Measurements from ENCODE around the gene CRY1. TPM values are rescaled to one million over a fixed set of nuclear protein-coding genes. Genes with fewer than 3 reads are reported as not detected.

The CRY1 gene
- total RNA-seq: 10 to 100 TPM; 15.2 to 20.6 TPM

DNA sequence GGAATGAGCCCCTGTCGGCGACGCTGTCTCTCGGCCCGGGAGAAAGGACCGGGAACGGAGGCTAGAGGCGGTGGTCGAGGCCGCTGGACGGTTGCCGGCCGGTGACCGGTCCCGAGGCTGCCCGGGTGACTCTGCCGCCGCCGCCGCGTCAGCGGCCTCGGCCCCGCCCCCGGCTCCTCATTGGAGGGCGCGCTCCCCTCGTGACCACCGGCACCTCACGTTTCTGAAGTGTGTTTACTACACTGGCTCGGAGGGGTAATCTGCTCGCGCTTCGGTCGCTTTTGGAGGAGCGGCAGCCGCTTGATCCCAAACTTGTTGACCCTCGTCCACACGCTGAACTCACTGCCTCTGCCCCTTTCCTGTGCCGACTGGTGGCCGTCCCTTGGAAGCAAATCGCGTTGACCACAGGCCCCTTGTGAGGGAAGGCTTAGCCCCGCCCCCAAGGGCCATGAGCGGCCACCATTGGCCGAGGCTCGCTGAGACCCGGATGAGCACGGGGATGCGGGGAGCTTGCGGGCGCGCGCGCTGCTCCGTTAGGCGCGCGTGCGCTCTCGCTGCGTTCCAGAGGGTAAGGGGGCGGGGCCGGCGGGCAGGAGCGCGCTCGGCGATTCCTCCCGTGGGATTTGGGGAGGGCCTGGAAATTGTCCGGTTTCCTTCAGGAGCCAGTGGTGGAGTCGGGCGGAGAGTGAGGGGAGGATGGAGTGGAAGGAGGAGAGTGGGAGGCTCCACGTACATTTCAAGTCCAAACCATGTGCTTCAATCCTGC is at the start of gene CRY1:
Gene CRY1 (minus strand): TSS at position 133 of the 766 bp plus-strand sequence. CDS start 588 bp downstream, outside the sequence.
- Mint-ChIP-seq H3K27ac (no peak within 1 kb of the TSS), H3K27me3 (peaks cover 3% of the 10 kb centered on the region), H3K9me3 (ENCODE audit: low read depth) (peaks cover 10% of the 10 kb centered on the region), H3K4me1 (peaks cover 4% of the 10 kb centered on the region), H3K36me3 (no peaks in the 10 kb centered on the region), H3K4me3 (no peak within 1 kb of the TSS)
- DNase-seq: peak; percentile 94
- CTCF ChIA-PET: interaction anchor here (0.9 to 8.2 kb wide), 3 partner anchors 10 to 738 kb away, joined by 3 to 67 read pairs (median 9); no protein-coding TSS in a partner anchor
- peak; percentile 89 for ATAC-seq

DNA sequence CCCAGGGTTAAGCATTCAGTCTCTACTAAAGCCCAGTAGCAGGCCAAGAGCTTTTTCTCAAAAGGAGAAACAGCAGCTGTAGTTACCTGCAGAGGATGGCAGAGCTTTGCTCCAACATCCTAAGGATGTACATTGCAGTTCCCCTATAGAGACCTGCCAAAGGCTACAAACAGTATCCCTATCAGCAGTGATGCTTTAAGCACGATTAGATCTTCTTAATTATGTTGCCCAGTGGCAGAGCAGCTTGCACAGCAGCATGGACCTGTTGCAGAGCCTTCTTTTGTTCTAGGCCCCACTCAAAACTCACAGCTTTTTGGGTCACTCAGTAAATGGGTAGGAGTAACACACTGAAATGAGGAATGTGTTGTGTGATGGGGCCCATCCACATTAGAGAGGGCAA is 46.4 kb upstream of the CRY1 start:
- H3K36me3 Mint-ChIP-seq: no peaks in the 10 kb centered on the region
- no peak overlapping the region for H3K4me3 Mint-ChIP-seq
- peaks cover 2% of the 10 kb centered on the region for H3K4me1 Mint-ChIP-seq
- CTCF ChIA-PET: interaction anchor here (0.6 kb wide), 1 partner anchor 8 kb away, joined by 3 read pairs; no protein-coding TSS in a partner anchor
- no peak overlapping the region for H3K27ac Mint-ChIP-seq
- ATAC-seq (no peak), DNase-seq (no peak)
- H3K9me3 Mint-ChIP-seq (ENCODE audit: low read depth): no peaks in the 10 kb centered on the region
- H3K27me3 Mint-ChIP-seq: peaks cover 3% of the 10 kb centered on the region

- DNase-seq: no peak
- Mint-ChIP-seq H3K9me3 (ENCODE audit: low read depth) (no peaks in the 10 kb centered on the region), H3K4me1 (peaks cover 7% of the 10 kb centered on the region), H3K27me3 (no peaks in the 10 kb centered on the region), H3K36me3 (no peaks in the 10 kb centered on the region), H3K27ac (no peak overlapping the region), H3K4me3 (no peak overlapping the region)
- no peak for ATAC-seq
- CTCF ChIA-PET: interaction anchor here (0.6 kb wide), 1 partner anchor 484 kb away, joined by 3 read pairs; no protein-coding TSS in a partner anchor
Observed at GRCh38 chr12:107138990-107139389, 45.6 kb upstream of the CRY1 start.

DNA sequence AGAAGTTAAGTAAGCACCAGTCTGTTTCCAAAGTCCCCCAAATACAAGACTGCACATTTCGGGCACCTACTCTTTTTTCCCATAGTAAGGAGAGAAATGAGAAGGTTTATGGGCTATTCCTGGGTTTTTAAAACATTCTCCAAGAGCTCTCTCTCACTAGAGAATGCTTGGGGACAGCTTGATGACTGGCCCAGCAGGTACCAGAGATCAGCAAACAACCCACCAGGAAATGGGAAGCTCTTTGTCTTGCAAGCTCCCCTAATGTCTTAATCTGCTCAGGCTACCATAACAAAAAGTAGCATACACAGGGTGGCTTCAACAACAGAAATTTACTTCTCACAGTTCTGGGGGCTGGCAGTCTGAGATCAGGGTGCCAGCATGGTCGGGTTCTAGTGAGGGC is 41.8 kb upstream of the CRY1 start:
- Mint-ChIP-seq H3K4me1 (peaks cover 7% of the 10 kb centered on the region), H3K4me3 (no peak overlapping the region), H3K27me3 (peaks cover 5% of the 10 kb centered on the region), H3K27ac (no peak overlapping the region), H3K9me3 (ENCODE audit: low read depth) (no peaks in the 10 kb centered on the region), H3K36me3 (no peaks in the 10 kb centered on the region)
- CTCF ChIA-PET: interaction anchor here (2.8 to 12.6 kb wide), 3 partner anchors 267 to 475 kb away, joined by 11 to 194 read pairs (median 12); no protein-coding TSS in a partner anchor
- DNase-seq: no peak
- ATAC-seq: no peak

GRCh38 chr12:107134558-107134957 is 41.2 kb upstream of the CRY1 start:
- peaks cover 5% of the 10 kb centered on the region for H3K27me3 Mint-ChIP-seq
- ATAC-seq: peak; percentile 47
- no peak overlapping the region for H3K27ac Mint-ChIP-seq
- peaks cover 7% of the 10 kb centered on the region for H3K4me1 Mint-ChIP-seq
- DNase-seq: peak; percentile 50
- no peaks in the 10 kb centered on the region for H3K36me3 Mint-ChIP-seq
- H3K4me3 Mint-ChIP-seq: no peak overlapping the region
- CTCF ChIA-PET: interaction anchor here (2.8 to 12.6 kb wide), 3 partner anchors 268 to 476 kb away, joined by 11 to 194 read pairs (median 12); no protein-coding TSS in a partner anchor
- H3K9me3 Mint-ChIP-seq (ENCODE audit: low read depth): no peaks in the 10 kb centered on the region

DNA sequence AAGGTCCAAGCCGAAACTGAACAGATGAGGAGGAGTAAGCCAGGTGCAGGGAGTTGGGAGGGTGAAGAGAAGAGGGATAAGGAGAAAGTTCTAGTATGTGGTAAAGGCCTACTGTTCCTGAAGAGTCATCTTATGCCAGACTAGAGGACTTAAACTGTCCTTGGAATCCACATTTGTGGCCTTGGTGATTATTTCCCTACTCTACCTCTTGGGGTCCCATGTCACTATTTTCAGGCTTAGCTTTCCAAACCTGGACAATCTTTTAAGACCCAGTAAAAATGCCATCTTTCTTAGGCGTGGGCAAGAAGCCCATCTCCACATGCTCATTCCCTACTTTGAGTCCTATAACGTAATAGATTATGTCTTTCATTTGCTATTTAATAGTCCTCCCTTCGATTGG is 40.1 kb upstream of the CRY1 start:
- no peaks in the 10 kb centered on the region for H3K9me3 Mint-ChIP-seq (ENCODE audit: low read depth)
- H3K27me3 Mint-ChIP-seq: peaks cover 5% of the 10 kb centered on the region
- no peak overlapping the region for H3K27ac Mint-ChIP-seq
- H3K4me3 Mint-ChIP-seq: no peak overlapping the region
- ATAC-seq: no peak
- CTCF ChIA-PET: interaction anchor here (0.8 to 12.6 kb wide), 7 partner anchors 13 to 477 kb away, joined by 3 to 194 read pairs (median 11); no protein-coding TSS in a partner anchor
- H3K4me1 Mint-ChIP-seq: peaks cover 7% of the 10 kb centered on the region
- DNase-seq: no peak
- H3K36me3 Mint-ChIP-seq: no peaks in the 10 kb centered on the region

- ATAC-seq (no peak), DNase-seq (peak; percentile 40)
- H3K4me1 Mint-ChIP-seq: peaks cover 7% of the 10 kb centered on the region
- CTCF ChIA-PET: interaction anchor here (0.7 to 12.6 kb wide), 43 partner anchors 8 to 761 kb away, joined by 3 to 194 read pairs (median 3); no protein-coding TSS in a partner anchor
- no peak overlapping the region for H3K27ac Mint-ChIP-seq
- no peaks in the 10 kb centered on the region for H3K9me3 Mint-ChIP-seq (ENCODE audit: low read depth)
- H3K36me3 Mint-ChIP-seq: no peaks in the 10 kb centered on the region
- H3K27me3 Mint-ChIP-seq: peaks cover 5% of the 10 kb centered on the region
- H3K4me3 Mint-ChIP-seq: no peak overlapping the region
Observed at GRCh38 chr12:107131832-107132616, 38.7 kb upstream of the CRY1 start.

DNA sequence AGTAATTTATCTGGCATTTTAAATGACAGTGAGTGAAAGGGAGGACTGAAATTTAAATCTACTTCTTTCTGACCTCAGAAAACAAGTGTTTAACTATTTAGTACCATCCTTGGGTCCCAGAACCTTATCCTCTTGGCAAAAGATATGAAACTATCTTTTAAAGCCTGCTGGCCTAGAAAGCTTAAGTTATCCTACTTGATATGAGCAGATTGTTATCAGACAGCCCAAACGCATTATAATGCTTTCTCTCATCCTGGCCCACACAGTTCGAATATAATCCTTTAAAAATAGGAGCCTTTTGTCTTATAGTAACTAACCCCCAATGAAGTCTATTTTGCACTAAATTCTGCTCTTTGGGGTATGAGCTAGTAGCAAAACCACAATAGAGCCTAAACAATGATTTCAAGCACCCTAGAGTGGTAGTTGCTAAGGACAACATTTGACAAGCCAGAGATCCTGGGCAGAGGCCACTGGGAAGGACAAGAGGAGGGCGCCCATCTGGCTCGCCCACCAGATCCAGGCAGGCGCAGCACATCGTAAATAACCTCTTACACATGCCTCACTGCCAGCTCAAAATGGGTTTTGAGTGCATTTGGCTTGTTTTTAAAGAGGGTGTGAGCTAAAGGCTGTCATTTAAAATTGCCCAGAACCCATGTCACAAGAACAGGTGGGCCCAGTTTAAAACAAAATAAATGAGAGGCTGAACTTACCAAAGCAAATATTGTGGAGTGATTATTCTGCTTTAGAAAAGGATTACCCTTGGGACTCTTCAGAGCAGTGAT is 37.7 kb upstream of the CRY1 start:
- DNase-seq: no peak
- no peak for ATAC-seq
- Mint-ChIP-seq H3K9me3 (ENCODE audit: low read depth) (no peaks in the 10 kb centered on the region), H3K36me3 (no peaks in the 10 kb centered on the region), H3K27ac (no peak overlapping the region), H3K4me1 (peaks cover 7% of the 10 kb centered on the region), H3K4me3 (no peak overlapping the region), H3K27me3 (peaks cover 12% of the 10 kb centered on the region)
- CTCF ChIA-PET: interaction anchor here (0.7 to 12.6 kb wide), 39 partner anchors 9 to 762 kb away, joined by 3 to 194 read pairs (median 4); no protein-coding TSS in a partner anchor

DNA sequence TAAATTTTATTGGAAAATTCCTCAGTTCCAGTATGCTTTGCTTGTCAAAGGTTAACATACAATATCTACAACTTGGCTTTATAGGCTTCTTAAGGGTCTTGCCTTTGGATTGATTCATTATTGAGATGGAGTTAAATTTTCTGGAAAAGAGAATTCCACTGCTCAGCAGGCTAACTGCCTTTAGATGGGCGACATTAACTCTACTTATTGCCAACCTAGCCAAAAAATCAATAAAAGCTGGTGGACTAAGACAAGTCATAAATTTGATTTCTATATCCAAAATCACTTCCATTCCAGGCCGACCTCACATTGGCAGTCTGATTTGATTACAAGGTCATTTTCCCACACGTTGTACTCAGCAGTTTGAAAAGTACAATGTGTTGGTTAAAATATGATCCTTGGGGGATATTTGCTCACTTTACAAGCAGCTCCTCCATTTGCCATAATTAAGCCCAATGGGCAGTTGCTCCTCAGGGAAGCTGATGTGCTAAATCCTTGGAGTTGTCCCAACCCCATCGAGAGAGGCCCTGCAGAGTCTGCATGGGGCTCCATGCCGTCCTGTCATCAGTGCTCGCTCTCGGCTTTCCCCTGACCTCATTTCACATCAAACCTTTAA is 36.1 kb upstream of the CRY1 start:
- Mint-ChIP-seq H3K36me3 (no peaks in the 10 kb centered on the region), H3K9me3 (ENCODE audit: low read depth) (no peaks in the 10 kb centered on the region), H3K4me1 (peaks cover 3% of the 10 kb centered on the region), H3K27ac (no peak overlapping the region), H3K4me3 (no peak overlapping the region), H3K27me3 (peaks cover 18% of the 10 kb centered on the region)
- ATAC-seq (no peak), DNase-seq (no peak)
- CTCF ChIA-PET: interaction anchor here (0.7 to 12.6 kb wide), 4 partner anchors 29 to 491 kb away, joined by 3 to 194 read pairs (median 10); no protein-coding TSS in a partner anchor

DNA sequence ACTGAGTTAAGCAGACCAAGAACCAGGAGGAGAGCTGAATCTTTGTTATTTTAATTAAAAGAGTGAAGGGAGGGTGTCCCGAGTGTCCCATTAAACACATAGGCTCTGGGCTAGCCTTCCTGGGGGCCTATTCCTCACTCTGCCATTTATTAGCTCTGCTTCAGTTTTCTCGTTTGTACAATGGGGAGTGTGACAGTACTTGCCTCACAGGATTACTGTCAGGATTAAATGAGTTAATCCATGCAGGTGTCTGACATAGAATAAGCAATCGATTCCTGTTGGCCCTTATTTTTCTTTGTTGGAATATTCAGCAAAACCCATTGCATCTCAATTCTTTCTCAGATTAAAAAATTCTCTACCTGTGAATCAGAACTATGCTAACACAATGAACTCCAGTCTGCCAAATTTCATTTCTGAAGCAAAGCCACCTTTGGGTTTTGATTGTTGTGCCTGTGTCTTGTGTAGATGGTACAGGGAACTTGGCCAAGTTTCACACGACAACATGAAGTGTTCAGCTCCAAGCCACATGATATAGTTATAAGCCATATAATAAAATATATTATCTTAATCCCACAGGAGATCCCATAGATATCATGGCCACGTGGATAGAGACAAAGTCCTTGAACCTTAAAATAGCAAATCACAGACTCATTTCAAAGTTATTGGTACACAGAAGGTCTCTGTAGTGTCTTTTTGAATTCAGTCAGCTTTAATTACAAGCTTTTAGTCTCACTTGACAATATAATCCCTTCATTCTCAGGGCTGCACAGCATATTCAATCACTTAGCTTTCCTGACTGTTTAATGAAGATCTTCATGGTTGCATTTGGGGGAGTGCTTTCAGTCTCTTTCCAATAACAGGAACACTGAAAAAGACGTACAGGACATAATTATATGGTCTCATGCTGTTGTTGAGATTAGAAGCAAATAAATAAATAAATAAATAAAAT is 34.4 kb upstream of the CRY1 start:
- Mint-ChIP-seq H3K9me3 (ENCODE audit: low read depth) (no peaks in the 10 kb centered on the region), H3K27me3 (peaks cover 19% of the 10 kb centered on the region), H3K4me3 (no peak overlapping the region), H3K4me1 (no peaks in the 10 kb centered on the region), H3K27ac (no peak overlapping the region), H3K36me3 (no peaks in the 10 kb centered on the region)
- DNase-seq: no peak
- no peak for ATAC-seq
- CTCF ChIA-PET: interaction anchor here (1.7 to 12.6 kb wide), 3 partner anchors 275 to 483 kb away, joined by 5 to 194 read pairs (median 17); no protein-coding TSS in a partner anchor

- no peaks in the 10 kb centered on the region for H3K4me1 Mint-ChIP-seq
- H3K4me3 Mint-ChIP-seq: no peak overlapping the region
- no peak for DNase-seq
- peaks cover 27% of the 10 kb centered on the region for H3K27me3 Mint-ChIP-seq
- H3K27ac Mint-ChIP-seq: no peak overlapping the region
- CTCF ChIA-PET: interaction anchor here (1.7 to 12.6 kb wide), 3 partner anchors 276 to 483 kb away, joined by 5 to 194 read pairs (median 17); no protein-coding TSS in a partner anchor
- H3K9me3 Mint-ChIP-seq (ENCODE audit: low read depth): no peaks in the 10 kb centered on the region
- H3K36me3 Mint-ChIP-seq: no peaks in the 10 kb centered on the region
- ATAC-seq: no peak
Observed at GRCh38 chr12:107126796-107127481, 33.6 kb upstream of the CRY1 start.

Measured in activated CD8-positive, alpha-beta memory T cell treated with anti-CD3 and anti-CD28 coated beads, Interleukin-2, amount 10 ng/mL, durations not matched to agents 7 days and 5 days (primary cell).